ENCODE measurements around the gene CORO2B.
"Not testable (repeated sequence)": the region's sequence is repeated elsewhere in the genome, so short reads cannot be mapped to it uniquely, and the experiment has no call there.

Gene CORO2B

GRCh38 chr15:68676011-68676605 is 97.3 kb downstream of the CORO2B start:
- DNase-seq (ENCODE audit: low read depth): no peak

- DNase-seq (ENCODE audit: low read depth): no peak
Measured at GRCh38 chr15:68676926-68677325, 98.1 kb downstream of the CORO2B start.

DNA sequence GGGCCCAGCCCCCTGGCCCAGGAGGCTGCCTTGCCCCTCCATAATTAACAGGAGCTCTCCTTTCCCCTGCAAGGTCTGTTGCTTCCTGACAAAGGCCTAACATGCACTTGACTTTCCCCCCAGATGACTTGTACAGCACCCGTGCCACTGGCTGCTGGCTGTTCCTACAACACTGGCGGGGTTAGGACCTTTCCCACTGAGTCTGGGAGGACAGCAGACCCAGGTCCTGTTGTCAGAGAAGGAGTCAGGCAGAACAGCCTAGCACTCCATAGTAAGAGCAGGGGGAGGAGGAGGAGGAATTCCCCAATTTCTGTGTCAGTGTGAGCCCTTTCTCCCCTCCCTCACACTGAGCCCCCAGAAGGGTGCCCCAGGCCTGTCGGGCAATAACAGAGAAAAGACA is 99.2 kb downstream of the CORO2B start:
- DNase-seq (ENCODE audit: low read depth): no peak

DNA sequence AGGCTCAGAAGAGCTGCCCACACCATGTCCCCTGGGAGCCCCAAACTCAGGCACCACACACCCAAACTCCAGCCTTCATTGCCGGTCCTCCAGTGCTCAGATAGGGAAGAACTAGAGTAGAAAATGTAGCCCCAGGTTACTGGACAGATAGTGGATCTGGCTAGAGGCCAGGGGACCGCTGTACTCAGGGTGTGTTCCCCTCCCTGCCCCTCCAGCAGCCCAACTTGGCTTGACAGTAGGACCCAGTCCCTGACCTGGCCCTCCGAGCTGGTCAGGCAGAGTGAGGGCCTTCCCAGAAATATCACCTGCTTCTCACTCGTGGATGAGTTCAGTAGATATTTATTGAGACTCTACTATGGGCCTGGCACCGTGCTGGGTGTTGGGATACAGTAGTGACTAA is 100.0 kb downstream of the CORO2B start:
- DNase-seq (ENCODE audit: low read depth): no peak

DNA sequence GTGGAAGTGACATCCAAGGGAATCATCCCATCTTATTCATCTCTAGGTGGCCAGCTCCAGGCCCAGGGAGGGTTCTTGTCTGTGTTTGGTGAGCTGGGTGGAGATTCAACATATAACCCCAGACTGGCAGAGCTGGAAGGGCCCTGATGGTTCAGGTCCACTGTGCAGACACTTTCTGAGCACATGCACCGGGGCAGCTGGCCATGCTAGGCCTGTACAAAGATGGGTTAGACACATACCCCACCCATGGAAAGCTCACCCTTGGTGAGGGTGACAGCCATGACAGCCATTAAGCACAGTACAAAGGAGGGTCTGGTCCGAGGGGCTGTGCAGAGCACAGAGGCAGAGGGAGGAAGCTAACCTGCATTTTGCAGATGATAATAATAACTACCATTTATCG is 100.4 kb downstream of the CORO2B start:
- no peak for DNase-seq (ENCODE audit: low read depth)

DNA sequence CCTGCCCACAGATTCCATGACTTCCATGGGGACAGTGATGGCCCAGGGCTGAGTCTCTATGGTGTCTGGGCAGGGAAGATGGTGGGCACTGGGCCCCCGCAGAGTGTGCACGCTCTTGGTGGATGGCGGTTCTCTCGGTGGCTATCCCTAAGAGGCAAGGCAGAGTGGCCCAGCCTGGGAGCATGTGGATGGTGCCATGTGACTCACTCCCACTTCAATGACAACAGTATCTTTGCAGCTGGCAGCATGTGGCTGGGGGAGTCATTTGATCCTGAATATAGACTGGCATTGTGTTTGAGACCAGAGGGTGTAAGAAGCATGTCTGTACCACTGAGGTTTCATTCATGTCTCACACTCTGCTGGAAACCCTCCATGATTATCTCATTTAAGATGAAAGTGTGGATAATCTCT is 101.2 kb downstream of the CORO2B start:
- no peak for DNase-seq (ENCODE audit: low read depth)

DNA sequence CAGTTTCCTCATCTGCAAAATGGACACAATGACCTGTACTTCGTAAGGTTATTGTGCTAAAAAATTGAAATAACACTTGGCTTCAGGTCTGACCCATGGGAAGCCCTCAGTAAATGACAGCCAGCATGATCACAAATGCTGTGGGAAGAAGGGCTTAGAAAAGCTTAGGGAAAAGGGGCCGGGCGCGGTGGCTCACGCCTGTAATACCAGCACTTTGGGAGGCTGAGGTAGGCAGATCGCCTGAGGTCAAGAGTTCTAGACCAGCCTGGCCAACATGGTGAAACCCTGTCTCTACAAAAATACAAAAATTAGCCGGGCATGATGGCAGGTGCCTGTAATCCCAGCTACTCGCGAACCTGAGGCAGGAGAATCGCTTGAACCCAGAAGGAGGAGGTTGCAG is 102.0 kb downstream of the CORO2B start:
- DNase-seq (ENCODE audit: low read depth): not testable (repeated sequence)

DNA sequence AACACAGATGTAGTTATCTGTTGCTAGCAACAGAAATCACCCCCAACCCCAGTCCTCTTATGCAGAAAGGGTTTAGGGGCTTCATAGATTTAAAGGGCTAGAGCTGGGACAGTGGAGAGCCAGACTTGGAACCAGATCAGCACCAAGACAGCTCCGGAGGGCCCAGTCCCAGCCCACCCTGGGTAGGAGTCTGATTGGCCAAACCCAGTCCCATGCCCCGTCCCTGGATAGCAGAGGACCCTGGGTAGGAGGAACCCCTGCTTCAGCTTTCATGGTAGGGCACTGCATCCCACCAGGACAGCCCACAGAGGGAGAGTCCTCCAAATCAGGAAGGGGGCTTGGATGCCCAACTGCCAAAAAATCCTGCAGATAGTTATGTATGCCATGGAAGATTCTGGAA is 103.0 kb downstream of the CORO2B start:
- no peak for DNase-seq (ENCODE audit: low read depth)

DNA sequence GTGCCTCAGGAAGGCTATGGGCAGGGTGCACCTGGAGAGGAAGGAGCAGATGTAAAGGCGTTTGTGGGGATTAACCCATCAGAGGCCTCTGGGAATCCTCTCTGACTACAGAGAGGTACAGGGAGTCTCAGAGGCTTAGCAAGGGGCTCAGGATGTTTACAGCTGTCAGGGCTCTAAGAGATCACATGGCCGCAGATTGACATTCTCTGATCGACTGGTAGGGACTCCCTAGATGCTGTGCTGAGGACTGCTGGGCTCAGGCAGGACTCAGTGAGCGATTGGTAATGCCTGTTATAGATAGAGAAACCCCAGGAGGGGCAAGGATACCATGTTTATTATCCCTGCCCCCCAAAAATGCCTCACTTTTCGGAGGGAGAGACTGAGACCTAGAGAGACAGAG is 103.5 kb downstream of the CORO2B start:
- DNase-seq (ENCODE audit: low read depth): no peak

DNA sequence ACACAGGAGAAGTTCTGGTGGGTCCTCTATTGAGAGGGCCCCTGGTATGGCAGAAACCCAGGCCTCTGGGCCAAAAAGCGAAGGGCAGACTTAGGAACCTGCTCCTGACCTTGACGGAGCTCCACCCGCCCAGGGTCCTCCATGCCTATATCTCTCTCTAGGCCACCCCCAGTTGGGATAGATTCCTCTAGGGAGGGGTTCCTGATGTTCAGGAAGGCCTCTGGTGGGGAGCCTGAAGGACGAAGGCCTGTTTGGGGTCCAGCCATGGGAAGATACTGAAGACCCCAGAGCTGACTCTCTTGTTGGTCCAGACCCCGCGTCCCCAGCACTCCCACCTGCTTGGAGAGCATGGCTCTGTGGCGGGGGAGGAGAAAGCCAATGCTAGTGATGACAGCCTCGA is 104.2 kb downstream of the CORO2B start:
- no peak for DNase-seq (ENCODE audit: low read depth)

DNA sequence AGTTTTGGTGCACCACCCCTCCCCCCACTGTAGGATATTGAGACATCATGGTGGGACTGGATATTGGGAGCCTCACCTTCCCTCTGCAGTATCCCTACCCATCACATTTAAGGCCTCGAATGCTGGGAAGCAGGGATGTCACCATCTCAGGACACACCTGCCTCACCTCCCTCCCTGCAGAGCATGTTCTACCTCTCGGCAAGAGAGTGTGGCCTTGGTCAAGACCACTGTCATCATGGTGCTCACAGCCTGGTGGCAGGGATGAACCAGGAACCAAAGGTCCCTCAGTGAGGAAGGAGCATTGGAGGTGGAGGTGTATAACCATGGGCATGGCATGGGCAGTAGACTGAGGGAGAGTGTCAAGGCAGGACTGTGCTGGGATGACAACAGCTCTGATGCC is 104.8 kb downstream of the CORO2B start:
- no peak for DNase-seq (ENCODE audit: low read depth)

DNA sequence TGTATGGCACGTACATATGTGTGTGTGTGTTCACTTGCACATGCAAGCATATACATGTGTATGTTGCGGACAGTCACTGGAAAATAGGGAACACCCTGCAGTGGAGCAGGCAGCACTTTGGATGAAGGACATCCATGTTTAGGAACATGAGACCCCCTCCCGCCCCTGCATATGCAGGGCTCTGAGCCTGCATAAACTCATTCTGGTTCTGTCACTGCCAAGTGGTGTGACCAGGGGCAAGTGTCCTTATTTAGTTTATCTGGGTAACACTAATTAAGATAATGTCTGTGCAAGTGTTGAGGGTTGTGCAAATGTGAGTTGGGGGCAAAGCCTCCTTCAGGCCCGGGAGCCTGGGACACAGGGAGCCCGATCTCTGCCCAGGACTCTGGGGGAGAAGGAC is 105.7 kb downstream of the CORO2B start:
- DNase-seq (ENCODE audit: low read depth): no peak

DNA sequence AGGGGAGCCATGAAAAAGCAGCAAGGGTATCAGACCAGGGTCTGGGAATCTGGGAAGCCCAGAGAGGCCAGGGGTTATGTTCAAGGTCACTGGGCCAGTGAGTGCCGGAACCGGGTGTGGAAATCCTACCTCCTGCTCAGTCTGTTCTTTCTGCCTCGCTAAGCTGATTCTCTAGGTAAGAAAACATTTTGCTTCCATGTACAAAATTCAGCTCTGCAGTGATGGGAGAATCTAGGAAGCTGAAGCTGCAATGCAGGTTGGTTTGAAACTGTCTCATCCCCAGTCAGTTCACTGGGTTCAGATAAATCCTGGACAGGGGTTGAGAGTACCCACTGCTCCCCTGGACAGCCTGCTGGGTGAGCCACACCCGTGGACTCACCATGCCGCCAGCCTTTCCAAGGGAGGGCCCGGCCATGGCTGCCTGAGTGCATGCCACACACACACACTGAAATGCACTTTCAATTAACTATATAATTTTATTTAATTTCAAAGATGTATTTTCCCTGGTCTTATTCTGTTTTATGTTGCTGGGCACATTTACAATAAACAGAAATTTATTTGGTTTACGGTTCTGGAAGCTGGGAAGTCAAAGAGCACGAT is 108.4 kb downstream of the CORO2B start:
- DNase-seq (ENCODE audit: low read depth): no peak

- no peak for DNase-seq (ENCODE audit: low read depth)
Measured at GRCh38 chr15:68691705-68692104, 112.9 kb downstream of the CORO2B start.

GRCh38 chr15:68693071-68693470 is 114.3 kb downstream of the CORO2B start:
- DNase-seq (ENCODE audit: low read depth): no peak

- no peak for DNase-seq (ENCODE audit: low read depth)
Measured at GRCh38 chr15:68694111-68694510, 115.3 kb downstream of the CORO2B start.

- DNase-seq (ENCODE audit: low read depth): no peak
Measured at GRCh38 chr15:68695061-68695595, 116.3 kb downstream of the CORO2B start.

DNA sequence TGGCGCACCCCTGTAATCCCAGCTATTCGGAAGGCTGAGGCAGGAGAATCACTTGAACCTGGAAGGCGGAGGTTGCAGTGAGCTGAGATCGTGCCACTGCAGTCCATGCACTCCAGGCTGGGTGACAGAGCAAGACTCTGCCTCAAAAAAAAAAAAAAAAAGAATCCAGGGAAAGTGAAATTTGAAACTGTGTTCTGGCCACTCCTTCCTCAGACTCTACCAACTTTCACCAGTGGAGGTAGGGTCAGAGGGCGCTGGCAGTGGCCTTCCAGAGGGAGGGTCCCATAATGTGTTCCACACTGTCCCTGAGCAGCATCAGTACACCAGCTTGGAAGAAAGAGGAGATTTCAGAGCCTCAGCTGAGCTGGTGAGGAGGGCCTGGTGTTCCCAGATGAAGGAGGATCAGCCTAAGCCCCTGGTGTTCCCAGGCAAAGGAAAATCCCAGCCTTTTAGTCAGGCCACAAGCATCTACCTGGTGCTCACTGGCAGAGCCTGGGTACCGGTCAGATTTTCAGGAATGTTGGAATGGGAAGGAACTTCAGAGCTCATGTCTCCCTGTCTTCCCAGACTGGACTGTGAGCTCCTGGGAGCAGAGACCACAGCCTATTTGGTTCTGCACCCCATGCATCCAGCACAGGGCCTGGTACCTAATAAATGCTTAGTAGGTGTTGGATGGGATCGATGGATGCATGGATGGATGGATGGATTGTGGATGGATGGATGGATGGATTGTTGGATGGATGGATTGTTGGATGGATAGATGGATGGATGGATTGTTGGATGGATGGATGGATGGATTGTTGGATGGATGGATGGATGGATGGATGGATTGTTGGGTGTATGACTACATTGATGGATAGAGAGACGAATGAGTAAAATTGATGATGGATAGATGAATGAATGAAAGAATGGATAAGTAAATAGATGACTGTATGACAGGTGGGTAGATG is 117.9 kb downstream of the CORO2B start:
- DNase-seq (ENCODE audit: low read depth): no peak

DNA sequence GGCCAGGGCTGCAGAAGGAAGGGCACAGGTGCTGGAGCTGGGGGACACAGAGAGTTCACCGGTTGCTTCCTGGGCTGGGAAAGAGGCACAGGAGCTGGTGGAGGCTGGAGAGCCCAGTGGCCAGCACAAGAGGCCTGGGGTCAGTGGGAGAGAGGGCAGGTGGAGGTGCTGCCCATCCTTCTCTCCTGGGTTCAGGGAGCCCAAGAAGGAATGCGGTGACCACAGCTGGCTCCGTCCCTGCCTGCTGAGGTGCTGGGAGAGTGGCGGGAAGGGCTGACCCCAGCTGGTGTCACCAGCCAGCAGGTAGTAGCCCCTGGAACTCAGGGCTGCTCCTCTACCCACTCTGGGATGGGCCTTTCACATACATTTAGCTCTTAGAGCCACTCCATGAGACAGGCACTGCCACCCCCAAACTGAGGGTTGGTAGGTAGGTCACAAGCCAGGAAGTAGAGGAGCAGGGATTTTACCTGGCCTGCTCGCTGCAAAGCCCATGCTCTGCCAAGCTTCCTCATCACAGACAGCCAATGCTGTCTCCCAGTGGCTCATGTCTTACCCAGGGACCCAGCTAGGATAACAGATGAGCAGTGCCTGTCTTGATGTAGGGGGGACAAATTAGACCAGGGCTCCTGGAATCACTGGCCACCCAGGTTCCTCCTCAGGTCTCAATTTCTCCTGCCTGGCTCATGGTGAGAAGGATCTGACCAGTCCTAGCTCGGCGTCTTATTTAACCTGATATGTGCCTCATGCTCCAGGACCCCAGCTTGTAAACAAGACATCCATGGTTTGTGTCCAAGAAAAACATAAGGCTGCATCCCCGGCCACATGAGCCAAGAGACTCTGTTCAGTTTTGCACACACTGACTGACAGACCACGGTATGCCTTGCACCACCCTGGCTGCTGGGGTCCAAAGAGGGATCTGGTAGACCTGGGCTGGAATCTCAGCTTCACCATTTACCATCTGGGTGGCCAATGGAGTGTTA is 119.2 kb downstream of the CORO2B start:
- DNase-seq (ENCODE audit: low read depth): no peak

DNA sequence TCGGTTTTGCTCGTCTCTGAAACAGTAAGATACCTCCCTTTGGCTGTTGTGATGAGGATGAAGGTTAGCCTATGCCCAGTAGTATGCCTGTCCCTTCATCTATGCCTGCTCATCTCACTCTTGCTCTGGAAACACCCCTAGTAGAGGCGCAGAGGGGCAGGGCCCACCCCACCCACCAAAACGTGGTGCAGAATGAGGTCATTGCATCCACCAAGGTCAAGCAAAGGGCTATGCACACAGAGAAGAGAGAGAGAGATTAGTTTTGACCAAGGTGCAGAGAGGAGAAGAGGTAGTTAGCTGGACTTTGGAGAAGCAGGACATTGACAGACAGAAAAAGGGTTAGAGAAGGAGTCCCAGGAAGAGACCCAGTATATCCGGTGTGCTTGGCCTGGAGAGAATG is 119.9 kb downstream of the CORO2B start:
- no peak for DNase-seq (ENCODE audit: low read depth)

DNA sequence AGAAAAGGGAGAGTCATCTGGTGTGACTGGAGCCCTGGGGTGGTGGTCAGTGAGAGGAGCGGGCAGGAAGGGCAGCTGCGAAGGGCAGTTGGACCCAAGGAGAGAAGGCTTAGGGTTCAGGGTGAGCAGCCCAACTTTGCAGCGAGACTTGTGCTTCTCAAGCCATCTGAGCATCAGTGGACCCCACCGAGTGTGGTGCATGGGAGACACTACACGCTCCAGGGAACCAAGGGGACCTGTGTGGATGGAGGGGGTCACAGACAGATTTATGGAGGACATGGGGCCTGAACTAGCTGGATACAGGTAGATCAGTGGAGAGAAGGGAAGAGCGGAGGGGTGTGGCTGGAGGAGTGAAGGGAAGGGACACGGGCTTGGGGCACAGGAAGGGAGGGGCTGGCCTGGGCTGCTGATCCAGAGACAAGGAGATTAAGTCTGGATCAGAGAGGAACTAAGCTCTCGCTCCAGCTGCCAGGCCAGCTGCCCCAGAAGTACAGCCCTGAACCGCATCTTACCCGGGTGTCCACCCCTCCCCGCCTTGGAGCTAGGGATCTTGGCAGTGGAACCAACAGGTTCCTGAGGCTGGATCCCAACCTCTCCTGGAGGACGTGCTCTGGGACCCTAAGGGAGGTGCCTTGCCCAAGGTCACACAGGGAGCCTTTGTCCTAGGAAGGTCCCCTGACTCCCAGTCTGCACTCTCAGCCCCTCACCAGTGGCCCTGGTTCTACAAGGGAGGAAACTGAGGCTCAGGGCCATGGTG is 120.5 kb downstream of the CORO2B start:
- DNase-seq (ENCODE audit: low read depth): no peak
